GM10266 (cell line): Measurements from ENCODE around the gene ITGAL.

ENCODE experiments used
- DNase-seq: peaks from one replicate; pipeline ENCODE4 v3.0.0; 2012; ENCODE audit errors: extremely low spot score
- CTCF ChIP-seq: IDR thresholded peaks from 2 replicates; pipeline ENCODE4 v1.5.1; 2012; ENCODE audit warnings: mild to moderate bottlenecking, low read depth; ENCODE audit not compliant: control insufficient read depth, insufficient read depth; ENCODE audit errors: missing control alignments

ITGAL gene

GRCh38 chr16:30556125-30556473 lies 83.6 kb downstream of the ITGAL start:
- DNase-seq, result no peak
- TF ChIP-seq CTCF, result no peak

- no peak for TF ChIP-seq CTCF
These were observed 85.1 kb downstream of the ITGAL start for GRCh38 chr16:30557707-30557956.

DNA sequence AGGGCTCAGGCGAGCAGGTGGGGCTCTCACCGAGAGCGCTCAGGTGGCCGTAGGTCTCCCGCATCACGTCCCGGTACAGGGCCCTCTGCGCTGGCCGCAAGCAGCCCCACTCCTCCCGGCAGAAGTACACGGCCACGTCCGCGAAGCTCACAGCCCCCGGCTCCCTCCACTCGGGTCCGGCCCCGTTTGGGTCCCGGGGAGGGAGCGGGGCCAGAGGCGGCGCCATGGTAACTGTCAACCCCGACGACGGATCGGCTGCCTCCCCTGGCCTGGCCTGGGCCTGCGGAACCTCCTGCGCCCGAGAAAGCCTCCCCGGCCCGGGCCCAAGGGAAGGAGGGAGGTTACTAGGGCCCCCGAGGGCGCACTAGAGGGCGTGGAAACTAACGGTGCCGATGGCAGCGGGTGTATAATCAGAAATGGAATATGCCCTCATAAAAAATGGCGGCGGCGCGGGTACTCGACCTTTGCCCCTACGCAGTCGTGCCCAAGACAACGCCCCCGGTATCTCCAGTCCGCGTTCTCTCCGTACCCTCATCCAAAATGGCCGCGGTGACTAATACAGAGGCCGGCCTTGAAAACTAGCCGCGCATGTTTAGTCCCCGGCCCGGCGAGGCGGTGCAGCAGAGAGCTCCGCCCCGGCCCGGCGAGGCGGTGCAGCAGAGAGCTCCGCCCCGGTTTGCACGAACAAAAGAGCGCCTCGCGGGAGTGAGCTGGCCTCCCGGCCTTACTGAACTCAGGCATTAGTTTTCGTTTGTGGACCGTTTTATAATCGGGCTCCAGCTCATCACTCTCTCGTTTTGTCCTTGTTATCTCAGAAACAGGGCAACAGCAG lies 85.6 kb downstream of the ITGAL start, which contains the start of gene ZNF764:
Gene ZNF764, minus strand, starts transcription at position 418 of the 832 bp plus-strand sequence. Its CDS starts 192 bp downstream, at position 226.
- no peak for TF ChIP-seq CTCF
- peak; percentile 96 for DNase-seq

More at GRCh38 chr16:30557707-30557956, 85.1 kb downstream of the ITGAL start:
- DNase-seq, result no peak

GRCh38 chr16:30558789-30559377 lies 86.3 kb downstream of the ITGAL start:
- no peak for DNase-seq
- no peak for TF ChIP-seq CTCF

- TF ChIP-seq CTCF, result no peak
- DNase-seq, result no peak
These were observed 87.1 kb downstream of the ITGAL start for GRCh38 chr16:30559690-30560089.

DNA sequence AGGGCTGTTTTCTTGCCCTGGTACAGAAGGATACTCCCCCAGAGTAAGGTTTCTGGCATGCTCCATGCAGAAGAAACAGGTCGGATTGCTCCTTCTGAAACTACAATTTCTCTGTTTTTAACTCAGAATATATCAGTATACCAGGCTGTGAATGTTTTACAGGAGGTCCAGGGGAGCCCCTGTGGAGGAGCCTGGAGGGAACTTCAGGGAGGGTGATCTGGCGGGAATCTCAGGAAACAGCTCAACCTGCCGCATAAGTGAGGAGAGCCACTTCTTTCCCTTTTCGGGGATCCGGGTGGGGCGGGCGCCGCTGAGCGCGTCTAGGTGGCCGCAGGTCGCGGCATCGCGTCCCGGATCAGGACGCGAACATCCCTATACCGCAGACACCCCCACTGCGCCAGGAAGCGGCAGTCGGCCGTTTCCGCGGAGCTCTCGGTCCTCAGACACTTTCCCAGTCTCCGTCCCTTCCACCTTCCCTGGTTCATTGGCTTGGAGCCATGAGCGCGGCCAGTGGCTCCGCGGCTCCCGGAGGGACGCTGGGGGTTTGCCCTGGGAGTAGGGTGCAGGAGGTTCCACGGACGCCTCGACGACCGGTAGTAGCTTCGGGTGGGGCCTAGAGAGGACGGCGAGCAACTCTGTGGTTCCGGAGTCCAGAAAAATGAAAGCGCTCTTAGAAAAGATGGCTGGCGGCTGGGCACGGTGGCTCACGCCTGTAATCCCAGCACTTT lies 88.7 kb downstream of the ITGAL start:
- DNase-seq, result no peak

More for the DNA sequence above, 88.7 kb downstream of the ITGAL start:
- no peak for TF ChIP-seq CTCF
